DMS53 treated with DMSO at 0.1 percent for 48 hours (cell line): ENCODE measurements around the gene PMEL.
A peak's percentile ranks its signal among the peaks of the same experiment; 100 is the strongest.
"Not testable (repeated sequence)": the region's sequence is repeated elsewhere in the genome, so short reads cannot be mapped to it uniquely, and the experiment has no call there.

Source experiments
- DNase-seq: peaks from one replicate; lab custom pipeline; 2025; ENCODE audit not compliant: unreplicated experiment; lab: John Stamatoyannopoulos, UW

PMEL gene

GRCh38 chr12:55983232-55983842 lies 17.5 kb upstream of the PMEL start:
- no peak for DNase-seq

GRCh38 chr12:55982319-55982936 lies 16.6 kb upstream of the PMEL start:
- DNase-seq = no peak

GRCh38 chr12:55981882-55982281 lies 16.0 kb upstream of the PMEL start:
- DNase-seq = not testable (repeated sequence)

GRCh38 chr12:55979069-55979468 lies 13.2 kb upstream of the PMEL start:
- DNase-seq = no peak

GRCh38 chr12:55978393-55978792 lies 12.6 kb upstream of the PMEL start:
- no peak for DNase-seq

GRCh38 chr12:55974308-55974730 lies 8.5 kb upstream of the PMEL start:
- DNase-seq = peak; percentile 39

GRCh38 chr12:55973599-55974307 lies 7.9 kb upstream of the PMEL start, which contains the start of gene RAB5B:
Gene RAB5B, plus strand, starts transcription at chr12:55974078. Its CDS starts 12,883 bp downstream, at chr12:55986961.
- DNase-seq = peak; percentile 100

- DNase-seq = peak; percentile 39
Observed at GRCh38 chr12:55972911-55973598, 7.2 kb upstream of the PMEL start.

- DNase-seq = no peak
Observed at GRCh38 chr12:55972456-55972855, 6.6 kb upstream of the PMEL start.

GRCh38 chr12:55972042-55972441 lies 6.2 kb upstream of the PMEL start:
- DNase-seq = no peak

- DNase-seq = no peak
Observed at GRCh38 chr12:55970775-55971174, 4.9 kb upstream of the PMEL start.

- DNase-seq = no peak
Observed at GRCh38 chr12:55969356-55969755, 3.5 kb upstream of the PMEL start.

GRCh38 chr12:55966408-55967281 lies 803 bp upstream of the PMEL start, which contains the start of gene CDK2:
Gene CDK2, plus strand, starts transcription at chr12:55966830. Its CDS starts 179 bp downstream, at chr12:55967009.
- peak; percentile 69 for DNase-seq

GRCh38 chr12:55965240-55965639 lies 602 bp downstream of the PMEL start:
- DNase-seq = no peak

- no peak for DNase-seq
Observed at GRCh38 chr12:55963760-55964159, 2.1 kb downstream of the PMEL start.

GRCh38 chr12:55957106-55957859 lies 8.6 kb downstream of the PMEL start:
- DNase-seq = no peak

- peak; percentile 18 for DNase-seq
Observed at GRCh38 chr12:55955800-55956508, 9.9 kb downstream of the PMEL start.

- no peak for DNase-seq
Observed at GRCh38 chr12:55955344-55955743, 10.5 kb downstream of the PMEL start.

- no peak for DNase-seq
Observed at GRCh38 chr12:55946553-55946952, 19.3 kb downstream of the PMEL start.
